Activated naive CD4-positive, alpha-beta T cell treated with anti-CD3 and anti-CD28 coated beads for 36 hours (primary cell): ENCODE measurements around the gene GRIN2C. TPM values are rescaled to one million over a fixed set of nuclear protein-coding genes. Genes with fewer than 3 reads are reported as not detected.

Experiments used
- CTCF ChIA-PET: fragments of 350-600 bp; sonication (Branson Sonifier 250); formaldehyde crosslinking; loops from one replicate; lab custom pipeline; 2021; ENCODE audit warnings: antibody characterized with exemption; lab: Charles Lee
- DNase-seq: peaks from one replicate; pipeline ENCODE4 v3.0.0-alpha.2; 2020
- H3K27ac Mint-ChIP-seq: one replicate; pipeline ENCODE4 v1.8.0; 2021; ENCODE audit warnings: mild to moderate bottlenecking, mixed read lengths
- H3K27me3 Mint-ChIP-seq: one replicate; pipeline ENCODE4 v1.8.0; 2021; ENCODE audit warnings: low read depth, mixed read lengths
- H3K36me3 Mint-ChIP-seq: one replicate; pipeline ENCODE4 v1.8.0; 2021; ENCODE audit warnings: low read depth, mixed read lengths
- H3K4me1 Mint-ChIP-seq: one replicate; pipeline ENCODE4 v1.8.0; 2021; ENCODE audit warnings: low read depth, mixed read lengths
- H3K4me3 Mint-ChIP-seq: one replicate; pipeline ENCODE4 v1.8.0; 2021; ENCODE audit warnings: mild to moderate bottlenecking, moderate library complexity, mixed read lengths
- H3K9me3 Mint-ChIP-seq: one replicate; pipeline ENCODE4 v1.8.0; 2021; ENCODE audit warnings: mixed read lengths
- intact Hi-C: fragments of 100-400 bp; cut with micrococcal nuclease; formaldehyde crosslinking; loops from one replicate; pipeline ENCODE4 v1.15.1; 2023
- total RNA-seq, 2 experiments: library from RNA; stranded (reverse); gene quantifications; one replicate each; pipeline ENCODE4 v1.2.3, GENCODE V29; 2021

Gene GRIN2C
- total RNA-seq, 2 experiments from 2014 or later, result 0.07 TPM; not detected in 1

DNA sequence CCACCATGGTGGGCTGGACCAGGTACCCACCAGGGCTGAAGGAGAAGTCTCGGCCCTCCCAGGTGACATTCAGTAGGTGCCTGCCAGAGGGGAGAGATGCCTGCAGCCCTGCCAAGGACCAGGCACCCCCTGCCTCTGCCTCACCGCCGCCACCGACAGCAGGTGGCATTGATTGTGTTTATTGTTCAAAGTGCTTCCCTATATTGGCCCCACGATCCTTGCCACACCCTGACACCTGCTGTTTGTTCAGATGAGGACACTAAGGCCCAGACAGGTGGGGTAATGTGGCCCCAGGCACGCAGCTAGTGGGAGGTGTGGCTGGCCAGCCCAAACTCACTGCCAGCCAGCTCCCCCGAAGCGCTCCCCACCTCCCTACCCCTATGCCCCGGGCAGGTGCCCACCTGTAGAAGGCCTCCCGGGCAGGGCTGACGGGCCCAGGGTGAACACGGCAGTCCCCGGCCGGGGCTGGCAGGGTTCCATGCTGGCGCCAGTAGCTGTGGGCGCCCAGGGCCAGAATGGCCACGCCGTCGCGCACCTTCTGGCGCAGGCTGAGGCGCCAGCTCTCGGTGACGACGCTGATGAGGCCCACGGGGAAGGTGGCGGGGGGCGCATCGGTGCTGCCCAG lies 8.0 kb downstream of the GRIN2C start:
- Mint-ChIP-seq H3K36me3 (no peaks in the 10 kb centered on the region), H3K27me3 (peaks cover 36% of the 10 kb centered on the region), H3K27ac (no peak overlapping the region), H3K4me3 (no peak overlapping the region), H3K4me1 (peaks cover 3% of the 10 kb centered on the region), H3K9me3 (no peaks in the 10 kb centered on the region)
- no peak for DNase-seq
- intact Hi-C loops, result loop anchor here (1.0 kb wide), 1 partner anchor 22 kb away; no protein-coding TSS in a partner anchor
- CTCF ChIA-PET, result interaction anchor here (1.0 to 1.9 kb wide), 3 partner anchors 10 to 114 kb away, joined by 4 to 10 read pairs (median 10); no protein-coding TSS in a partner anchor

DNA sequence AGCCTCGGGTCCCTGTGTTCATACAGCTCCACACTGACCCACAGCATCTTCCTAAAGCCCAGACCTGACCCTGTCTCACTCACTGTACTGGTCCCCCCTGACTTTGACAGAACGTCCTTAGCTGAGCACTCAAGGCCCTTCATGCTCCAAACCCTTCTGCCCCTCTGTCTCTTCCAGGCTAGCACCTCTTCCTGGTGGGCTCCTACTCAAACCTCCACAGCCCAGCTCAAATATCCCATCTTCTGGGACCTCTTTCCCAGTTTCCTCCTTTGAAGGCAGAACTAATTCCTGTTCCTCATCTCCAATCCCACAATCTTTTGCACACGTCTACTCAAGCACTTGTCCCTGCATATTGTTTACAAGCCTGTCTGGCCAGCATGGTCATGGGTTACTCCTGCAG lies 8.8 kb downstream of the GRIN2C start:
- Mint-ChIP-seq H3K27me3 (peaks cover 31% of the 10 kb centered on the region), H3K9me3 (no peaks in the 10 kb centered on the region), H3K4me3 (no peak overlapping the region), H3K4me1 (peaks cover 3% of the 10 kb centered on the region), H3K27ac (no peak overlapping the region), H3K36me3 (no peaks in the 10 kb centered on the region)
- no peak for DNase-seq
- intact Hi-C loops, result no loop called here
- CTCF ChIA-PET, result interaction anchor here (1.9 kb wide), 1 partner anchor 14 kb away, joined by 5 read pairs; no protein-coding TSS in a partner anchor

DNA sequence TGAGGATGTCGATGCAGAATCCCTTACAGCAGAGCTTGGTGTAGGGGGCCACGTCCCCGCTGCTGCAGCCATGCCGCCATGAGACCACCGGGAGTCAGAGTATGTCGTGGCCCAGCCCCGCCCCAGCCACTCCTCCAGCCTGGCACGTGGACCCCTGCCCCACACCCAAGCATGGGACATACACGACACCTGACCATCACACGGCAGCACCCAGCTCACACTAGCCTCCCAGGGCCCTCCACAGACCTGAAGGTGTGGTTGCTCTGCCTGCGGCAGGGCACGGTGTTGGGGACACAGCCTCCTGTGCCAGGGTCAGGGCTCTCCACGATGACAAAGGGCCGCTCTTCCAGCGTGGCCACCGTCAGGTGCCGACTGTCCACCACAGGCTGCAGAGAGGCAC lies 9.4 kb downstream of the GRIN2C start:
- Mint-ChIP-seq H3K36me3 (no peaks in the 10 kb centered on the region), H3K9me3 (no peaks in the 10 kb centered on the region), H3K4me1 (peaks cover 3% of the 10 kb centered on the region), H3K27me3 (peaks cover 29% of the 10 kb centered on the region), H3K4me3 (no peak overlapping the region), H3K27ac (no peak overlapping the region)
- intact Hi-C loops, result no loop called here
- no peak for DNase-seq
- CTCF ChIA-PET, result interaction anchor here (1.9 kb wide), 1 partner anchor 15 kb away, joined by 5 read pairs; no protein-coding TSS in a partner anchor

DNA sequence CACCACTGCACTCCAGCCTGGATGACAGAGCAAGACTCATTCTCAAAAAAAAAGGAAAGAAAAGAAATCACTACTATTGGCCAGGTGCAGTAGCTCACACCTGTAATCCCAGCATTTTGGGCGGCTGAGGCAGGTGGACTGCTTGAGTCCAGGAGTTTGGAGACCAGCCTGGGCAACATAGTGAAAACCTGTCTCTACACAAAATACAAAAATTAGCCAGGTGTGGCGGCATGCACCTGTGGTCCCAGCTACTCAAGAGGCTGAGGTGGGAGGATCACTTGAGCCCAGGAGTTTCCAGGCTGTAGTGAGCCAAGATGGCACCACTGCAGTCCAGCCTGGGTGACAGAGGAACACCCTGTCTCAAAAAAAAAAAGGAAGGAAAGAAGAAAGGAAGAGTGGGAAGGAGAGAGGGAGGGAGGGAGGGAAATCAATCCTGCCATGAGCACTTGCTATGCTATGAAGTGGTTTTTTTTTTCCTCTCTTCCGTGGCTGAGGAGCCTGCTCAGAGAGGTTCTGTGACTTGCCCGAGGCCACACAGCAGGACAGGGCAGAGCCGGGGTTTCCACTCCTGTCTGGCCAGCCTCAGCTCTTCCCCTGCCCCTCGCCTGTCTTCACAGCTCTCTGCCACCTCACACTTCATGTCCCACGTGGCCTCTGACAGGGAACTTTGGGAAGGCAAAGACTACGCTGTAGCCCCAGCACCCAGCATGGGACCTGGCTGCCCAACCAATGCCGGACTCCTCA lies 10.9 kb downstream of the GRIN2C start:
- Mint-ChIP-seq H3K27ac (no peak overlapping the region), H3K27me3 (peaks cover 21% of the 10 kb centered on the region), H3K36me3 (no peaks in the 10 kb centered on the region), H3K4me3 (no peak overlapping the region), H3K9me3 (no peaks in the 10 kb centered on the region), H3K4me1 (peaks cover 3% of the 10 kb centered on the region)
- CTCF ChIA-PET, result no interaction called here
- intact Hi-C loops, result no loop called here
- no peak for DNase-seq

DNA sequence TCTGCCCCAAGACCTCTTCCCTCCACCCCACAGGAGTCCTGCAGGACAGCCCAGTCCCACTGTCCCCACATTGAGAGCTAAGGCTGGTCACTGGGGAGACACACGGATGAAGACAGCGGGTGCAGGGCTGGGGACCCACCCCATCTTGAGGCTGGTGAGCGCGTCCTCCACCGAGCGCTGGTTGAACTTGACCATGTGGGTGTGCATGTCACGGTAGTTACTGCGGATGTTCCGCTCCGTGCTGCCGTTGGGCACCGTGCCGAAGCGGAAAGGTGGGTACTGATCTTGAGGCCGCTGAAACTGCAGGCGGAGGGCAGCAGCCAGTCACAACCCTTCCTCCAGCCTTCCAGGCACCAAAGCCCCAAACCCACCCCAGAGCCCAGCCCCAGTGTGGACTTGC lies 13.1 kb downstream of the GRIN2C start:
- H3K36me3 Mint-ChIP-seq, result no peaks in the 10 kb centered on the region
- intact Hi-C loops, result no loop called here
- no peak overlapping the region for H3K4me3 Mint-ChIP-seq
- DNase-seq, result no peak
- no peaks in the 10 kb centered on the region for H3K9me3 Mint-ChIP-seq
- CTCF ChIA-PET, result interaction anchor here (3.3 kb wide), 1 partner anchor 19 kb away, joined by 12 read pairs; no protein-coding TSS in a partner anchor
- peaks cover 6% of the 10 kb centered on the region for H3K4me1 Mint-ChIP-seq
- peaks cover 16% of the 10 kb centered on the region for H3K27me3 Mint-ChIP-seq
- H3K27ac Mint-ChIP-seq, result no peak overlapping the region

DNA sequence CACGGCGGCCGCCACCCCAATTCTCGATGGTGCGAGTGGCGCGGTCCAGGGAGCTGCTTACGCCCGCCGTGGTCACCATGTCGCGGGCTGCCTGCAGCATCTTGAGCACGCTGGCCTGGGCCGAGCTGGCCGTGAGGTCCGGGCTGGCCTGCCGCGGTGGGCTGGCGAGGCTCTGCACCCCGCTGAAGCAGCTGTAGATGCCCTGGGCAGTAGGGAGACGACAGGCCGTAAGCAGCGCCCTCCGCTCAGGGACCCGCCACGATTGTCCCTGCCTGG lies 16.4 kb downstream of the GRIN2C start:
- DNase-seq, result no peak
- CTCF ChIA-PET, result interaction anchor here (0.5 to 1.9 kb wide), 12 partner anchors 14 to 503 kb away, joined by 3 to 9 read pairs (median 4); partner anchors contain the start of gene GRIN2C
- no peak overlapping the region for H3K27ac Mint-ChIP-seq
- H3K4me3 Mint-ChIP-seq, result no peak overlapping the region
- no peaks in the 10 kb centered on the region for H3K9me3 Mint-ChIP-seq
- H3K27me3 Mint-ChIP-seq, result peaks cover 10% of the 10 kb centered on the region
- peaks cover 13% of the 10 kb centered on the region for H3K4me1 Mint-ChIP-seq
- intact Hi-C loops, result loop anchor here (1.0 kb wide), 1 partner anchor 22 kb away; no protein-coding TSS in a partner anchor
- H3K36me3 Mint-ChIP-seq, result no peaks in the 10 kb centered on the region

DNA sequence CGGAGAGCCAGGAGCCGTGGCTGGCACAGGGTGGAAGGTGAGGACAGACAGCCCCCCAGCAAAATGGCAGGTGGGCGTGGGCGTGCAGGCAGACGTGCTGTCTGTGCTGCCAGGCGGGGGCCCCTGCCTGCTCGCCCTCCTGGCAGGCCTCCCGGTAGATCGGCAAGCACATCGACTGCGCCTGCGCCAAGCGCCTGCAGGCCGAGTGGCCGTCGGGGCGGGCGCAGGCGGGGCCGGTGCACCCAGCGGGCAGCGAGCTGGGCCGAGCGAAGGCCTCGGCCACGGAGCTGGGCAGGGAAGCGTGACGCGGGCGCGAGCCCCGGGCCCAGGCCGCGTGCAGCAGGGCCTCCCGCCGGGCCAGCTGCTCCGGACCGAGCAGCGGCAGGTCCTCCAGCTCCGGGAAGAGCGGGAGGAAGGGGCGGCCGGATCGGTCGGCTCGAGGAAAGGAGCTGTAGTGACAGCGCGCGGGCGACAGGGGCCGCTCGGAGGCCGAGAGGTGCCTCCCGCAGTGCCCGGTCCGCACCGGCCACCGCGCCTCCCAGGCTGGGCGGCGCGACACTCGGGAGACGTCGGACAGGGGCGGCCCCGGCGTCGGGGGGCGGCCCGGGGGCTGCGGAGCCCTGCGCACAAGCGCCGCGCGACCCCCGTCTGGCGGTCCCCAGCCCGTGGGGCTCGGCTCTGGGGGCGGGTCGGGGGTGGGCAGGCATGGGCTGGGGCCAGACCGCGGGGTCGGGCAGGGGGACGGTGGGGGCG lies 16.9 kb downstream of the GRIN2C start:
- CTCF ChIA-PET, result interaction anchor here (0.6 to 1.9 kb wide), 9 partner anchors 15 to 502 kb away, joined by 3 to 9 read pairs (median 3); no protein-coding TSS in a partner anchor
- peaks cover 10% of the 10 kb centered on the region for H3K27me3 Mint-ChIP-seq
- H3K4me3 Mint-ChIP-seq, result no peak overlapping the region
- H3K36me3 Mint-ChIP-seq, result no peaks in the 10 kb centered on the region
- no peak overlapping the region for H3K27ac Mint-ChIP-seq
- intact Hi-C loops, result loop anchor here (1.0 kb wide), 1 partner anchor 23 kb away; no protein-coding TSS in a partner anchor
- DNase-seq, result no peak
- peaks cover 13% of the 10 kb centered on the region for H3K4me1 Mint-ChIP-seq
- H3K9me3 Mint-ChIP-seq, result no peaks in the 10 kb centered on the region

DNA sequence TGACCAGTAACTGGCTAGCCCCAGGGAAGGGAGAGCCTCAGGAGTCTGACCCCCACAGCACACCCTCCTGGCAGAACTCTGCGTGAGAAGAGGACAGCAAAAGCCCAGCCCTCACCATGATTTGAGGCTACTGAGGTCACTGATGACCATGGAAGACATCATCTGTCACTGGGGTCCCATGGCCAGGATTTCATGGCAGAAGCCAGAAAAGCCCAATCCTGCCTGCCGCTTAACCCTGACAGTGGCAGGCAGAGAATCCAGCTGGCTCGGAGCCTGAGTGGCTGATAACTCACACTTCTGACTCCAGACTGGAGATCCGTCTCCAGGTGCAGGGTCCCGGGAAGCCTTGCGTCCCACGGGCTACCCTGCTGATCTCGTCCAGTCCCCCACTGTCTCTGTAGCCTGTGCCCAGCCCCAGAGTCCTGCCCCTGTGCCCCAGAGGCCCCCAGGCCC lies 17.5 kb downstream of the GRIN2C start:
- no peaks in the 10 kb centered on the region for H3K36me3 Mint-ChIP-seq
- CTCF ChIA-PET, result interaction anchor here (0.7 to 1.6 kb wide), 5 partner anchors 16 to 185 kb away, joined by 3 to 7 read pairs (median 5); no protein-coding TSS in a partner anchor
- DNase-seq, result no peak
- H3K4me3 Mint-ChIP-seq, result no peak overlapping the region
- H3K27ac Mint-ChIP-seq, result no peak overlapping the region
- H3K9me3 Mint-ChIP-seq, result no peaks in the 10 kb centered on the region
- peaks cover 10% of the 10 kb centered on the region for H3K27me3 Mint-ChIP-seq
- intact Hi-C loops, result no loop called here
- H3K4me1 Mint-ChIP-seq, result peaks cover 13% of the 10 kb centered on the region

DNA sequence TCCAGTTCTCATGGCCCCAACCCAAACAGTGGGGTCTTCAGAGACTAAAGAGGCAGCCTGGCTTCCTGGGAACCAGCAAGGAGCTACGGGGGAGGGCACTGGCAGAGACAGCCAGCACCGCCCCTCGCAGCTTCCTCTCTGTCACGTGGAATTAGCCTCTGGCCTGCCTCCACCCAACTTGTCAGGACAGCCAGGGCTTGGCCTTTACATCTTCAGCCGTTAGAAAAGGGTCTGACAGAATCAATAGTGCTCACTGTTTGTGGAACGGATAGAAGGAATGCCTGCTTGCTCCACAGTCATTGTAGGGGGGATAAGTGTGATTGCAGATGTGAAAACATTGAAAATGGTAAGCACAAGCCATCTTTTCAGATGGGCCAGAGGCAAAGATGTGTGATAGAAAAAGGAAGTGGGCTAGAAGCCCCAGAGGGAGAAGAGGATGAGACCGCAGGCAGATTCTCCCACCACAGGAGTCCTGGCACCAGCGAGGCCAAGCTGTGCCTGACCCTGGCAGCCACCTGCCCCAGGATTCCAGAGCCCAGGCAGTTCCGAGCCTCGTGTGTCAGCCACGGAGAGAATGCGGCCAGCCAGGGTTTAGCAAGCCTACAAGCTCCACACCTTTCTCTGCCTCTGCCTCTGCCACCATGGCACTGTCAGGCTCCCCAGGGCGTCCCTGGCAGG lies 18.6 kb downstream of the GRIN2C start:
- Mint-ChIP-seq H3K4me3 (no peak overlapping the region), H3K36me3 (peaks cover 7% of the 10 kb centered on the region), H3K27me3 (peaks cover 10% of the 10 kb centered on the region), H3K27ac (no peak overlapping the region), H3K4me1 (peaks cover 13% of the 10 kb centered on the region), H3K9me3 (no peaks in the 10 kb centered on the region)
- DNase-seq, result no peak
- CTCF ChIA-PET, result interaction anchor here (0.7 to 3.8 kb wide), 3 partner anchors 21 to 92 kb away, joined by 3 to 15 read pairs (median 3); no protein-coding TSS in a partner anchor
- intact Hi-C loops, result no loop called here

DNA sequence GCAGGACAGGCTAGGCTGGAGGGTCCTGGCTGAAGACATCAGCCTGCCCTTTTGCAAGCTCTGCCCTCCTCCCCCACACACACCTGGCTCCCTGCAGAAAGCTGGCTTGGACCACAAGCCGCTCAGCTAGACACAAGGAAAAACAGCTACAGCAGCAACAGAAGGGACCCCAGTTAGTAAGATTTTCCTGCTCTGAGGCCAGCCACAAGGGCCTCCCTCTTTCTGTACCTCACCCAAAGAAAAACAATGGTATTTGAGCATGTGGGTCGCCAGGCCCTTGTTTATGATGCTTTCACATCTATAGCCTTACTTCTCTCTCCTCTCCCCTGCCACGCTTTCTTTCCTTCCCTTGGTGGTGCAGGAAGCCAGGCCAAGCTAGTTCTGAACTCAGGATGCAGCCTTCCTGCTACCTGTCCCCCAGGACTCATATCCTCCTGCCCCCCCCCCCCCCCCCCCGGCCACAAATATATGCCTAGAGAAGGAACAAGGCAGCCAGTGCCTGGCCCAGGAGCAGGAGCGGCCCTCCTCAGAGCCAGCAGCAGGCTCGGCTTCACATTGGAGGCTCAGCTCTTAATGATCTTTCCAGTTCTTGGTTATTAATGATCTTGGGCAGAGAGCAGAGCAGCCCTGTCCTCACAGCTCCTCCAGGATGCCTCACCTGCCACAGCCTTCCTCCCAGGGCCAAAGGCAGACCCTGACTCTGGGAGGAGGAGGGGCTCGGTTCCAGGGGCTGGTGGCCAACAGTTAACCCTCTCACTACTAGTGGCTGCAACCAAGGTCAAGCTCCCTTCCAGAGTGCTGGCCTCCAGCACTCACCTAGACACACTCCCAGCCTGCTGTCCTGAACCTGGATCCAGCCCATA lies 19.5 kb downstream of the GRIN2C start:
- intact Hi-C loops, result no loop called here
- H3K9me3 Mint-ChIP-seq, result no peaks in the 10 kb centered on the region
- H3K27me3 Mint-ChIP-seq, result peaks cover 10% of the 10 kb centered on the region
- no peak for DNase-seq
- CTCF ChIA-PET, result interaction anchor here (0.6 to 3.8 kb wide), 4 partner anchors 22 to 93 kb away, joined by 3 to 15 read pairs (median 3); no protein-coding TSS in a partner anchor
- no peak overlapping the region for H3K27ac Mint-ChIP-seq
- H3K36me3 Mint-ChIP-seq, result peaks cover 10% of the 10 kb centered on the region
- H3K4me3 Mint-ChIP-seq, result no peak overlapping the region
- H3K4me1 Mint-ChIP-seq, result peaks cover 13% of the 10 kb centered on the region

DNA sequence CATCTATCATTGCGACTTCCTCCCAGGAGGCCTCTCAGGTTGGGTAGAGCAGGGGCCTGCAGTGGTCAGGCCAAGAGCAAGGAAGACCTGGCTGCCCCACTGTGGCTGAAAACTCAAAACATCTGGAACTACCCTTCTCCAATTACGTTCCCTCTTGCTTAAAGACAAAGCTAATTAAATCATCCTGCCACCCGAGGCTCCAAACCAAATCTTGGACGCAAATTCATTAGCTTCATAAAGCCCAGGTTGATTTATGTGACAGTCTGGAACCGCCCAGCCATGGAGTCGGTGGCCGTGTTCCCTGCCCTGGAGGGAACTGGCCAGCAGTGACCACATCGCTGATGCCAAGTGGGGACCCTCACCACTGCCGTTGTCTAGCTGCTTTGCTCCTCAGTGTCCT lies 21.4 kb downstream of the GRIN2C start:
- H3K27me3 Mint-ChIP-seq, result peaks cover 5% of the 10 kb centered on the region
- CTCF ChIA-PET, result interaction anchor here (1.0 to 3.8 kb wide), 2 partner anchors 47 to 161 kb away, joined by 3 to 15 read pairs; no protein-coding TSS in a partner anchor

More for the DNA sequence above, 21.4 kb downstream of the GRIN2C start:
- H3K27ac Mint-ChIP-seq, result no peak overlapping the region
- H3K9me3 Mint-ChIP-seq, result no peaks in the 10 kb centered on the region
- H3K4me3 Mint-ChIP-seq, result no peak overlapping the region
- peaks cover 10% of the 10 kb centered on the region for H3K36me3 Mint-ChIP-seq
- DNase-seq, result no peak
- peaks cover 13% of the 10 kb centered on the region for H3K4me1 Mint-ChIP-seq
- intact Hi-C loops, result no loop called here
